SK-N-MC (cell line): ENCODE results near the gene CEBPZOS.
"Not testable (repeated sequence)": the region's sequence is repeated elsewhere in the genome, so short reads cannot be mapped to it uniquely, and the experiment has no call there.

Experiments
- DNase-seq: peaks from one replicate; pipeline ENCODE4 v3.0.0-alpha.2; 2011; ENCODE audit warnings: low read depth, low spot score
- H3K27ac ChIP-seq: fragments of 200-600 bp; sonication (generic); 2 replicates; pipeline ENCODE4 v1.5.1; 2016; ENCODE audit warnings: mixed run types
- H3K36me3 ChIP-seq: fragments of 200-600 bp; sonication (generic); 2 replicates; pipeline ENCODE4 v1.6.1; 2017; ENCODE audit warnings: antibody characterized with exemption, low read length, mixed read lengths; ENCODE audit not compliant: insufficient read depth
- H3K4me3 ChIP-seq: fragments of 200-600 bp; sonication (generic); 2 replicates; pipeline ENCODE4 v1.5.1; 2016
- H3K9ac ChIP-seq: fragments of 200-600 bp; sonication (generic); 2 replicates; pipeline ENCODE4 v1.8.0; 2017; ENCODE audit warnings: mixed run types, mixed read lengths; ENCODE audit not compliant: insufficient read length
- H3K9me3 ChIP-seq: fragments of 200-600 bp; sonication (generic); 2 replicates; pipeline ENCODE4 v1.6.1; 2017; ENCODE audit warnings: low read depth, mild to moderate bottlenecking, antibody characterized with exemption, low read length, moderate library complexity, mixed read lengths
- EZH2 ChIP-seq: fragments of 200-600 bp; sonication (generic); IDR thresholded peaks from one replicate; pipeline ENCODE4 v1.6.1; 2017; ENCODE audit warnings: antibody characterized with exemption
- FOXP2 ChIP-seq: optimal IDR thresholded peaks from 2 replicates; pipeline ENCODE3; 2011; ENCODE audit warnings: mild to moderate bottlenecking, moderate library complexity; ENCODE audit not compliant: insufficient read depth; ENCODE audit errors: extremely low read length, control extremely low read depth
- POLR2AphosphoS5 ChIP-seq: IDR thresholded peaks from 2 replicates; pipeline ENCODE4 v1.6.1; 2012; ENCODE audit warnings: mild to moderate bottlenecking, low read depth, low read length, borderline replicate concordance

The CEBPZOS gene

GRCh38 chr2:37219046-37219445 is 22.8 kb downstream of the CEBPZOS start:
- TF ChIP-seq POLR2AphosphoS5 (no peak), EZH2 (no peak), FOXP2 (no peak)
- Histone ChIP-seq H3K36me3 (peaks cover 91% of the 10 kb centered on the region), H3K27ac (no peak overlapping the region)

GRCh38 chr2:37223131-37223530 is 26.8 kb downstream of the CEBPZOS start:
- no peaks in the 10 kb centered on the region for H3K9me3 ChIP-seq
- H3K4me3 ChIP-seq = no peak overlapping the region
- peaks cover 89% of the 10 kb centered on the region for H3K36me3 ChIP-seq
- no peak overlapping the region for H3K27ac ChIP-seq
- H3K9ac ChIP-seq = no peak overlapping the region
- TF ChIP-seq POLR2AphosphoS5 (no peak), EZH2 (no peak), FOXP2 (no peak)
- DNase-seq = no peak

More at GRCh38 chr2:37219046-37219445, 22.8 kb downstream of the CEBPZOS start:
- DNase-seq = no peak
- Histone ChIP-seq H3K9ac (no peak overlapping the region), H3K9me3 (no peaks in the 10 kb centered on the region), H3K4me3 (no peak overlapping the region)

- TF ChIP-seq POLR2AphosphoS5 (no peak), FOXP2 (no peak), EZH2 (no peak)
- Histone ChIP-seq H3K27ac (no peak overlapping the region), H3K4me3 (no peak overlapping the region), H3K9me3 (no peaks in the 10 kb centered on the region), H3K36me3 (peaks cover 89% of the 10 kb centered on the region), H3K9ac (no peak overlapping the region)
- no peak for DNase-seq
These were observed 27.8 kb downstream of the CEBPZOS start for GRCh38 chr2:37224063-37224462.

GRCh38 chr2:37225129-37225528 is 28.8 kb downstream of the CEBPZOS start:
- H3K36me3 ChIP-seq = peaks cover 84% of the 10 kb centered on the region
- H3K4me3 ChIP-seq, H3K9ac ChIP-seq, DNase-seq, H3K27ac ChIP-seq, H3K9me3 ChIP-seq: not testable (repeated sequence)

- H3K9ac ChIP-seq = no peak overlapping the region
These were observed 30.6 kb downstream of the CEBPZOS start for GRCh38 chr2:37226863-37227262.

GRCh38 chr2:37228788-37229187 is 32.5 kb downstream of the CEBPZOS start:
- Histone ChIP-seq H3K36me3 (peaks cover 48% of the 10 kb centered on the region), H3K27ac (no peak overlapping the region), H3K4me3 (no peak overlapping the region), H3K9ac (no peak overlapping the region), H3K9me3 (no peaks in the 10 kb centered on the region)
- TF ChIP-seq EZH2 = no peak
- no peak for TF ChIP-seq POLR2AphosphoS5
- no peak for TF ChIP-seq FOXP2
- no peak for DNase-seq

More at GRCh38 chr2:37226863-37227262, 30.6 kb downstream of the CEBPZOS start:
- Histone ChIP-seq H3K27ac (no peak overlapping the region), H3K4me3 (no peak overlapping the region), H3K36me3 (peaks cover 67% of the 10 kb centered on the region), H3K9me3 (no peaks in the 10 kb centered on the region)
- no peak for DNase-seq
- no peak for TF ChIP-seq FOXP2
- no peak for TF ChIP-seq EZH2
- TF ChIP-seq POLR2AphosphoS5 = no peak

- Histone ChIP-seq H3K9ac (peak overlapping the region; percentile 97), H3K27ac (peak overlapping the region; percentile 82; the same call in 1 of the 2 replicates), H3K4me3 (peak overlapping the region; percentile 99), H3K9me3 (no peaks in the 10 kb centered on the region), H3K36me3 (peaks cover 41% of the 10 kb centered on the region)
- no peak for DNase-seq
- TF ChIP-seq POLR2AphosphoS5 (no peak), FOXP2 (no peak), EZH2 (no peak)
These were observed 34.3 kb downstream of the CEBPZOS start for GRCh38 chr2:37230581-37230980.

GRCh38 chr2:37231241-37232130 is 35.2 kb downstream of the CEBPZOS start, which contains the start of the genes CEBPZ and NDUFAF7:
Gene CEBPZ (minus strand): TSS chr2:37231596. CDS start chr2:37231567, 29 bp downstream.
Gene NDUFAF7 (plus strand): TSS chr2:37231658. CDS start chr2:37231706, 48 bp downstream.
- Histone ChIP-seq H3K9ac (peak within 1 kb of the TSS; percentile 97), H3K9me3 (no peaks in the 10 kb centered on the region), H3K36me3 (peaks cover 45% of the 10 kb centered on the region), H3K27ac (peak within 1 kb of the TSS; percentile 82), H3K4me3 (peak within 1 kb of the TSS; percentile 99)
- TF ChIP-seq POLR2AphosphoS5 (peak; percentile 99), EZH2 (no peak)
- DNase-seq = peak; percentile 40
